GM21576 (cell line): Measurements from ENCODE around the gene DPM1.

Experiments
- ATAC-seq: cut with Tn5 transposase; IDR thresholded peaks from one replicate; pipeline ENCODE4 v1.9.1; 2021; ENCODE audit warnings: mild to moderate bottlenecking, moderate library complexity; ENCODE audit not compliant: unreplicated experiment

The DPM1 gene

DNA sequence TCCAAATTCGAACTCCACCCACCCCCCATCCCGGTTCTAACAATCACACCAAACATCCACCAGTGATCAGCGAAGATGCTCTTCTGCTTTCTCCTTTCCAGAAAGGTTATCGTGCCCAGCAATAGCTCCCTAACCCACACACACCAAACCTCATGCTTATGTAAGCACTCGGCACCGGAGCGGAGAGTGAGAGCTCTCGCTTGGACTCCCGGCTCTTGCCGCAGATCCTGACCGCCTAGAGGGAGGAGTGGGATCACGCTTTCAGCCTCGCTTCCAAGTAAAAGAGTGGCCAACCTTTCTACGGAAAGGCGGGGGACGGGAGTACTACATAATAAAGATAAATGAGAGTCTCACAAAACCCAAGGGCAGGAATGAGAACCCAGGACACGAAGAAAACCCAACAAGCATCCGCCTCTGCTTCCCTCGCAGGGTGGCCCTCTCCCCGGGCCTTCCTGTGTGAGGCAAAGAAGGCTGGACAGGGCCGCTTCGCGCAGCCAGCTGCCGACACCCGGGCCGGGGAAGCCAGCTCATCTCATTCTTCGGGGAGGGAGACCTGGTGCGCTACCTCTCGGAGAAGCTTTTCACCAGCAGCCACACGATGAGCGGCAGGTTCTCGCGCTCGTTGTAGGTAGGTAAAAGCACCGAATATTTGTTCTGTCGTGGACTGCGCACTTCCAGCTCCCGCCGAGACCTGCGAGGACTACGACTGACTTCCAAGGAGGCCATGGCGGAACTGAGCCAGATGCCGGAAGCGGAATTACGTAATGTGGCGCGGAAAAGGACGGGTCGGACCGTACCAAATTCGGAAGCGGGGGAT is at the start of gene DPM1:
DPM1 (minus strand) TSS at position 735 of the 817 bp plus-strand sequence; CDS start at position 726, 9 bp downstream.
- peak; percentile 74 for ATAC-seq

DNA sequence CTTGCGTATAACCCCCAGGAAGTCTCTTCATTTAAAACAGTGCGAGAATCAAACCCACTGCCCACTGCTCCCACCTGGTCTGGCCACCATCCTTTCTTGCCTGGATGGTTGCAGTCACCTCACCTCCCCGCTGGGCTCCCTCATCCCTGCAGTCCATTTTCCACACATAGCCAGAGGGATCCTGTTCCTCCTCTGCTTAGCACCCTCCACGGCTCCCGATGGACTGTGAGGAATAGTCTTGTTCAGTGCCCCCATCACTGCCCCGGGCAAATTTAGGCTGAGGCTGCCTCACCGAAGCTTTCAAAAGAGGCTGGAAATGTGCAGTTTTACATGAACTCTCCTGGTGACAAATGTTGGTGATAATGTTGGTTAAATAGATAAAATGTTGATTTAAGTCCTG is 46.9 kb upstream of the DPM1 start:
- ATAC-seq = no peak

DNA sequence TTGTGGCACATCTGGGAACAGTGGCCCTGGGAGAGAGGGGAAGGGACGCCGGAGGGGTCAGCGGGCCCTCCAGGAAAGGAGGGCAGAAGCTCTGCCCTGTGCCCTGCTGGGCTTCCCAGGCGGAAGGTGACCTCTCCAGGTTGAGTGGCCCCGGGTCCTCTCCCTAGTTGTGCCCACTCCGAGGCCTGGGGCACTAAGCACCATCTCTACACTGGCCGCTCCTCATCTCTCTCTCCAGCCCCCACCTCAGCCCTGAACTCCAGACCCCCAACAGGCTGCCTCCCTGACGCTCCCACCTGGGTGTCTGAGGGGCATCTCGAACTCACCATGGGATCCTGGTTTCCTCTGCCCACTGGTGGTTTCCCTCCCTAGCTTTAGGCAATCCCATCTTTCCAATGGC is 46.4 kb upstream of the DPM1 start:
- no peak for ATAC-seq

DNA sequence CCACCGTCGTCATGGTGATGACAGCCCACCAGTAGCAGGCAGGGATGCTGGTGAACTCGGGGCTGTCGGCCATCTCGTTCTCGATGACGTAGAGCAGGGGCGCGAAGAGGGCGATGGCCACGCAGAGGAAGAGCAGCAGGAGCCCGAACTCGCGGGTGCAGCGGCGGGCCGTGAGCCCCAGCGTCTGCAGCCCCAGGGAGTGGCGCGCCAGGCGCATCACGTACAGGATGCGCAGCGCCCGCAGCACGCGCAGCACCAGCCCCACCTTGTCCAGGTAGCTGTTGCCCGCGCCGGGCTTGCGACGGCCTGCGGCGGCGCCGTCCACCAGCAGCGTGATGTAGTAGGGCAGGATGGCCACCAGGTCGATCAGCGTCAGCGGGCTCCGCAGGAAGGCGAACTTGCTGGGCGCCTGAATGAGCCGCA is 46.0 kb upstream of the DPM1 start:
- no peak for ATAC-seq

DNA sequence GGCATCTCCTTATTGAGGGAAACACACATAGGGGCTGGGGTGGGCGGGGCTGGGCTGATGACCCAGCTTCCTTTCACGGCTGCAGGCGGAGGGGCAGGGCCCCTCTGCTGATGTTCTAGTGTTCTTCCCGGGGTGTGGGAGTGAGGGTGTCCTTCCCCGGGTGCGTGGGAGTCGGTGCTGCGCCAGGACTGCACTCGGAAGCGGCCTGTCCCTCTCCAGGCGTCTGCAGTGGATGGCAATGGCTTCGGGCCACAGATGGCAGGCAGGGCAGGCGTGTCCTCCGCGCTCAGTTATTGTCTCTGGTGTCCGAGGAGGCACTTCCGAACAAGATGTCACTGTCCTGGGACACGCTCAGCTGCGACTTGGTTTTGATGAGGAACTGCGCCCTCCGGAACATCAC is 45.4 kb upstream of the DPM1 start:
- ATAC-seq = no peak

DNA sequence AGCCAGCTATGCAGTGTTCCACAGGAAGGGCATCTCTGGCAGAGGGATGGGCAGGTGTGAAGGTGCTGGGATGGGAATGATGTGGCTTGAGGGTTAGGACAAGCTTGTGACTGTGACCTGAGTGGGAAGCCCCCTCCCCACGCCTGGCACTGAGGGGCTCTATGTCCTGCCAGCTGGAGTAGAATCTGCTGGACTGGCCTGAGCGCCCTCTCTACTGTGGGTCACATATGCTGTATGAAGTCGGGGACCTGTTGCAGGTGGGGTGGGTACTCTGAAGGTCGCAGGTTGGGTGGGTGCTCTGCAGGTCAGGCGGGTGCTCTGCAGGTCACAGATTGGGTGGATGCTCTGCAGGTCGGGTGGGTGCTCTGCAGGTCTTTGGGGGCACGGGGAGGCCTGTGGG is 44.3 kb upstream of the DPM1 start:
- ATAC-seq = no peak

DNA sequence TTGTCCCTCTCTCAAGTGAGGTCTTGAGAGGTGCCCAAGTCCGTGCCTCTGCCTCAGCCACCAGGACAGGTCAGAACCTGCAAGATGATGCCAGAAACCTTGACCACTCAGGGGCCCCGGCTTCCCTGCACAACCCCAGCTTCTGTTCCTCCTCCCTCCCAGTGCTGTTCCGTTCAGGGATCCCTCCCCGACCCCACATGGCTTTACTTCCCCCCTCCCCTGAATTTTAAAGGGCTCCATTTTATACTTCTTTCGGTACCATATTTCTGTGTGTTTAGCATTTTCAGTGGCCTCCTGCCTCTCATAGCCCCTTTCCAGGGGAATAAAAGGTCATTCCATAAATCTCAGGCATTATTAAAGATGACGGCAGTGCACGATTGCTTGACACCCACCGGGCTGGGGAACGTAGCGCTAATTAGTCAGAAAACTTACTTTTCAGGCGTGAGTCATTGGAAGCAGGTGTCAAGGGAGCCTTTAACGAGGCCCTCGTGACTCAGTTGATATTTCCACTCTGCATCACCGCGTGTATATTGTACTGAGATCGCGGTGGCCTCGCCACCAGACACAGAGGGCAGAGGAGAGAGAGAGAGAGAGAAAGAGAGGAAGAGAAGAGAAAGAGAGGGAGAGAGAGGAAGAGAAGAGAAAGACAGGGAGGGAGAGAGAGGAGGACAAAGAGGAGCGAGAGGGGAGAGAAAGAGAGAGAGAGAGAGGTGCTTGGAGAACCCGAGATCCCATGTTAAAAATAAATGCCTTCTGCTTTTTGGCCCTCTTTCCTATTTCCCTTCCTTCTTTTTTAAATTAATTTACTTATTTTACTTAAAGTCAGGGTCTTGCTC is 43.3 kb upstream of the DPM1 start:
- ATAC-seq = no peak

DNA sequence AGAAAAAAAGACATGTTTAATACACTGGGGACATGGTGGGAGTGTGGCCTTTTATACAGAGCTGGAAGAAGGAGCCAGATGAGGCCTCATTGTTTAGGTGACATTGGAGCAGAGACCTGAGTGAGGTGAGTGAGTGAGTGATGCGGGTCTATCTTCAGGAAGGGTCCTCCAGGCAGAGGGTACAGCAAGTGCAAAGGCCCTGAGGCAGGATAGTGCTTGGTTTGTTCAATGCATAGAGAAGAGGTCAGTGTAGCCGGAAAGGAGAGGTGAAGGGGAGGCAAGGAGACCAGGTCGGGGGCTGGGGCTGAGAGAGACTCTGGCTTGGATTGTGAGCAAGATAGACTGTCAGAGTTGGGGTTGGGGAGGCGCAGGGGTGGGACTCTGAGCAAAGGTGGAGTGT is 41.0 kb upstream of the DPM1 start:
- no peak for ATAC-seq

DNA sequence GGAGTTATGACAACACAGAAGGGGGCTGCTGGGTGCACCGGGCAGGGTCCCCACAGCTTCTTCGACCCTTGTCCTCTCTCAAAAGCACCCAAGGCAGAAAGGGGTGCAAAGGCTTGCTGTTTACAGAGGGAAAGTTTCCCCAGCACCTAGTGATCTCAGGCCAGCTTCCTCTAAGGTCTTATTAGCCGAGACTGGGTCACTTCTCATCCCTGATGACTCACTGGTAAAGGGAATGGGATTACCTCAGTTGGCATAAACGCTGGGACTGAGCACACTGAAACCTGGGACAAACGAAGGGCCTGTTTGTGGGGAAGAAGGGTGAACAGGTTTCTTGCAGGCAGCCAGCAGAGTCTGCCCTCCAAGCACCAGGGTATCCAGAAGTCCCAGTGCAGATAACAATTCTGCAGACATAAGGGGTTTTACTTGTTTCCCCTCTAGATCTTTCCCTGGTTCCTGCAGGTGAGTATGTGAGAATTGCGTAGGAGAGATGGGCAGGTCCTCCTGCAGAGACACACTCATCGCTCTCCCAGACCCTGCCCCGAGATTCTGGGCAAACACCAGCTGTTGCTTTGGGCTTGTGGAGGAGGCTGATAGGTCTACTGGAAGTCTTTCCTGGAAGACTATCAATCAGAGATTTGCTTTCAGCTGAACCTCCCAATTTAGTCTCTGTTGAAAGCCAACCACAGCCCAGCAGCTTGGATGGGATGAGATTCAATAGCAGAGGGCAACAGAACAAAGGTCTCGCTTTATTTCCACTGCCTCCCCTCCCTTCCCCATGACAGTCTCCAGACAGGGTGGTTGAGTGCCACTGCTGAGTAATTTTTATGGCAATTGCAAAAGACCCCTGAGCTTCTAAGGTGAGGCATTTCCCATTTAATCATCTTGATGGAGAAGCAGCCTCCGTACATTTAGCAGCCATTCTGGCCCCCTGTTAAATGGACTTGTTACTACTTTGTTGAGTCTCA is 38.9 kb upstream of the DPM1 start:
- ATAC-seq = no peak

DNA sequence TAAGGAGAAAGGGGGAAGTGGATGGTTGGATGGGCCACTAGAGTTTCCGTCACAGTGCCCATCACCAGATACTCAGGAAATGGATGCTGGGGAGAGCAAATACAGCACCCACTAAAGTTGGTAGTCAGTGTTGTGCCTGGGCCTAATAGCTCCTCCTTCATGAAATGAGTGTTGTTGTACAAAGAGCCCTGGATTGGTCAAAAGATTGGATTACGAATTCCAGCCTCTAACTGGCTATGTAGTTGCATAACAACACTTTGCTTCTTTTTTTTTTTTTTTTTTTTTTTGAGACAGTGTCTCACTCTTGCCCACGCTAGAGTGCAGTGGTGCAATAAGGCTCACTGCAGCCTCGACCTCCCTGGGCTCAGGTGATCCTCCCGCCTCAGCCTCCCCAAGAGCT is 37.2 kb upstream of the DPM1 start:
- no peak for ATAC-seq

DNA sequence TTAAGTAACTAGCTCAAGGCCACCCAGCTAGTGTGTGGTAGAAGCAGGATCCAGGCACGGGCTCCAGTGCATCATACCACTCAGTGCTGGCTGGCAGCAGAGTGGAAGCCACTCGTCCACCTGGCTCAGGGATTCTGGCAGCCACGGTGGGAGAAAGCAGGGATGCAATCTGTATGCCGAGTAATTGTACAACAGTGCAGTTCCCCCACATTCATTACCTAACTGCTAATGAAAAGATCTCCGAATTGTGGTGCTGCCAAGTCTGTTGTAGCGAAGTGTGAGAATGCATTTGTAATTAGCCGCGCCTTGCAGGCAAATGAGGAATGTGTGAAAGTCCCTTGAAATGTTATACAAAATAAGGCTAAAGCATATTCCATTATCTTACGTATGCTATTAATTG is 35.5 kb upstream of the DPM1 start:
- no peak for ATAC-seq

DNA sequence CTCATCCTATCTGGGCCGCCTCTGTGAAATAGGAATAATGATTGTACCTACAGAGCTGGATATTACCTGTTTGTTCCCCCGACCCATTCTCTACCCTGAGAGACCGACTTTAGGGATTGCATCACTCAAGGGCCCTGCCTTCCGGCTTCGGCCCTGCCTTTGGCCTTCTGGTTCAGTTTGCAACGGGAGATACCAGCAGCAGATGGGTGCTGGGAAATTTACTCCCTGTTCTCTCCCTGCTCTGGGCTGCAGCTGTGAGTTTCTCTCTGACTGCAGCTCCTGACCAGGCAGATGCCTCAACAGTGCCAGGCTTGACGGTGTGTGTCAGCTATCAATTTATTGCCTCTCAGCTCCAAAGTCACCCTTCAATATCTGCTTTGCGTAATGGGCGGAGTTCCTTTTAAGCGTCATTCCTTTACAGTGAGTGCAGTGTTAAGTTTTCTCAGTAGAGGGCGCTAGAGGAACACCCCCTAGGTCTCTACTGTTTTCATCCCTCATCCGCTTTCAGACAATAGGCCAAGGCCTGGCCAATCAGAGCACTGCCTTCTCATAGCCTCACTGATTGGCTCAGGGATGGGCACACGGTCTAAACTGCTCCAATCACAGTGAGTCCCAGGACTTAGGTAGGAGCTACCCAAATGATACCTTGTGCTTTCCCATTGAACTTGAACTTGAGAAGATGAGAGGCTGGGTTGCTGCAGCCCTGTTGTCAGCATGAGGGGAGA is 34.6 kb upstream of the DPM1 start:
- peak; percentile 50 for ATAC-seq

DNA sequence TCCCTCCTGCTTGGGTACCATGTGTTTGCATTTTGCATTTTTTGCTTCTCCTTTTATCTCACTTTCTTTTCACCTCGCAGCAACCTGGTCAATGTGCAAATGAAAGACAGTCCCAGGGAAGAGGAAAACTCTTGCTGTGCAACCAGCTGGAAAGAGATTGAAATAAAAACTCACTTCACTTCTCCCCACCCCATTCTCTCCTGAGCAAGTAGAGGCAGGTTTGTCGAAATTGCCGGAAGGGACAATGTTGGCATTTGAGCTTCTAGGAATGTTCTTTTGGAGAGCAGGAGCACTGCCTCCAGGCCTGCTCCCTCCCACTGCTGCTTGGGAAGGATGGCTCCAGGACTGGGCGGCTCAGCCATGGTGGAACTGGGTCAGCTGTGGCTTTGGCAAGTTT is 34.0 kb upstream of the DPM1 start:
- no peak for ATAC-seq

DNA sequence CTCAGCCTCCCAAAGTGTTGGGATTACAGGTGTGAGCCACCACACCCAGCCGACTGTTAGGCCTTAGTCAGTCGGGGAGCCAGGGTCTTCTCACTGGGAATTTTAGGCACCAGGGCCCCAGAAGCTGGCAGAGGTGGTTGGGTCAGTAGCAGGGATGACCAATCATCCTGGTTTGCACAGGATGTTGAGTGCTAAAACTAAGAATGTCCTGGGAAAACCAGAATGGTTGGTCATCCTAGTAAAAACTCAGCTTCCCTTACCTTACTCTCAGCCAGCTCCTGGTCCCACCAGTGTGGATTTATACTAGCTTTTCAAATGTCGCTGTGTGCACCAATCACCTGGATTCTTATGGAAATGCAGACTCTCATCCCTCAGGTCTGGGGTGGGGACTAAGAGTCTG is 32.7 kb upstream of the DPM1 start:
- ATAC-seq = no peak

DNA sequence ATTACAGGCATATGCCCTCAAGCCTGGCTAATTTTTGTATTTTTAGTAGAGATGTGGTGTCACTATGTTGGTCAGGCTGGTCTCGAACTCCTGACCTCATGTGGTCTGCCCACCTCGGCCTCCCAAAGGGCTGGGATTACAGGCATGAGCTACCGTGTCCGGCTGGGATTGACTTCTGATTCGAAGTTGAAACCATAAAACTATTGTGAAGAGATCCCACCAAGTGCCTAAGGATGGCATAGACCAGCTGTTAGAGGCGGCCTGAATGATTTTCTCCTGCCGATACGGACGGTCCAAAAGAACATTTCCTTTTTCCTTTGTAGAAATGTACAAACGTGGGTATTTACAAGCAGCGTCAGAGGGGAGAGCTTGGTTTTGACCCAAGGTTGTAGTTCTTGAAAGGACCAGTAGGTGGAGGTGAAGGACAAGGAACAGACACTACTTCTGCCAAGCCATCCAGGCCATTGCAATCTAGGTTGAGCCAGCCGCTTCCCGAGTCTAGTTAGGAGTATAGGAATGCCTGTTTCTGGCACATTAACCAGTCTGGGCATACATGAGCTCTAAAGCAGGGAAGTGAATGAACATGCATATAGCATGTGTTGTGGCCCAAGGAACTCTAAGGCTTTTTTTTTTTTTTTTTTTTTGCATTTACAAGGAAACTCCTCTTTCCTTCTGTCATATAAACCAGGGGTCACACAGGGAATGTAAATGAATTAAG is 29.3 kb upstream of the DPM1 start:
- ATAC-seq = no peak

DNA sequence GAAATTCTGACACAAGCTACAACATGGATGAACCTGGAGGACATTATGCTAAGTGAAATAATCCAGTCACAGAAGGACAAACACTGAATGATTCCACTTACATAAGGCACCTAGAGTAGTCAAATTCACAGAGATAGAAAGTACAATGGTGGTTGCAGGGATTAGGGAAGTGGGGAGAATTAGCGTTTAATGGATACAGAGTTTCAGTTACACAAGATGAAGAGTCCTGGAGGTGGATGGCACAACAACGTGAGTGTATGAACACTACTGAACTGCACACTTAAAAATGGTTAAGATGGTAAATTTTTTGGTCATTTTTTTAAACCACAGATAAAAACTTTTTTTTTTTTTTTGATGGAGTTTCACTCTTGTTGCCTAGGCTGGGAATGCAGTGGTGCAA is 25.0 kb upstream of the DPM1 start:
- ATAC-seq = no peak

DNA sequence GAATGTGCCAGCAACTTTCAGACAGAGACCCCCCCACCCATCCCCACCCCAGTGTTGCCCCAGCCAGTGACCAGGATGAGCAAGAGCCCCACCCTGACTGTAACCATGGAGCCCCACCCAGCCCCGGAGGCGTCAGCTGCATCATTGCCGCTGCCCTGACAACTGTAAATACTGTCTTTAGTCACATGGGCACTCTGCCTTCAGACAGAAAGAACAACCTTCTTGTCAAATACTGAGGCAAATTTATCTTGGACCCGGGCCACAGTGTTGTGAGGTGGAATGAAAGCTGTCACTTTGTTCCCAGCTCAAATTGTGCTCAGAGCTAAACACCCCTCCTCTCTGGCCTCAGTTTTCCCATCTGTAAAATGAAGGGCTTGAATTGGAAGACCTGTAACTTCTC is 24.0 kb upstream of the DPM1 start:
- no peak for ATAC-seq

DNA sequence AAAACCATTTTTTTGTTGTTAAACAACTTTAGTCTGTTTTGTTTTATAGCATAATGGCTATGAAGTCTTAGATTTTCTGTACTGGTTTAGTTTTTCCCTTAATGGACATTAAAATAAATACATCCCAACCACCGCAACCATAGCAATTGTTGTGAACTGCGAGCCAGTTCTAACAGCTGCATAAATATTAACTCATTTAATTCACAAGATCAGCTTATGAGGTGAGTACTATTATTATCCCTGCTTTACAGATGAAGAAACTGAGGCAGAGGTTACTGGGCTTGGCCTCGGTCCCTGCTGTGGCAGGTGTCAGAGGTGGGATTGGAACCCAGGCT is 23.3 kb upstream of the DPM1 start:
- no peak for ATAC-seq

DNA sequence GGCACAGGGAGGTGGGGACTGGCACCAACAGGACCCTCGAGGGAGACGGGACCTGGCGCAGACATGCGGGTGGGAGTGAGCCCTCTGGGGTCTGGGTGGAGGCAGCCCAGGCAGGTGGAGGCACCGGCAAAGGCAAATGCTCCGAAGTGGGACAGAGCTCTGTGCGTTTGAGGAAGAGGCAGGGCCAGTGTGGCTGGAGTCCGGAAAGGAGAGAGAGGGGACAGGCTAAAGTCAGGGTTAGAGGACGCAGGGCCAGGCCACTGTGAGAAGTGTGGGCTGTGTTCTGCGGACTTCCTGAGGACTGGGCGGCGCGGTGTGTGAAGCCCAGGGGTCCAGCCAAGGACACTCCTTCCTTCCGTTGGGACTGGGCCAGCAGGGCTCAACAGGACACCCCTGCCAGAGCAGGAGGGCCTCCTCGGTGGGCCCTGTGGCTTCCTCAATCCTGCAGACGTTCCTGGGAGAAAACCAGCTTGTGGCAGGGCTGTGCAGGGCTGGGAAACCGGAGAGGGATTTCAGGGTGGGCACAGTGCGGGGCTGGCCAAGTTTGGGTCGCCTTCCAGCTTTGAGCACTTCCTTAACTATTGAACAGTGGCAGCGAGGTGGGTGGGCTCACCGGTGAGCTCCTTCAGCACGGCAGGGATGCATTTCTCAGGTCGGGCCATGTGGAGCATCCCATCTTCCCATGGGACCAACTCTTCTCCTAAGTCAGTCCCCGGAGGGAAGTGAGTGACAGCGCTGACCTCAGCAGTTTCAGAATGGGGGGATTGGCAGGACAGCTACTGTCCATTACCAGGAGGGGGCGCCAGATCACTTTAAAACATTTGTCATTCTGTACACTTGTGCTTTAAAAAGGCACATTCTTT is 22.8 kb upstream of the DPM1 start:
- no peak for ATAC-seq
